ENCODE data around the gene GRIPAP1. TPM values are rescaled to one million over a fixed set of nuclear protein-coding genes. Genes with fewer than 3 reads are reported as not detected.

The GRIPAP1 gene
- total RNA-seq, 1 donor from 2014 or later, result 89.9 TPM

- DNase-seq (ENCODE audit: low spot score, unreplicated experiment), result no peak
- Mint-ChIP-seq H3K27ac (peak overlapping the region; percentile 59), H3K9me3 (ENCODE audit: low read depth) (peaks cover 19% of the 10 kb centered on the region), H3K4me3 (ENCODE audit: low read depth) (no peak overlapping the region), H3K36me3 (ENCODE audit: insufficient read depth) (peaks cover 26% of the 10 kb centered on the region), H3K4me1 (ENCODE audit: low read depth) (peaks cover 7% of the 10 kb centered on the region), H3K27me3 (no peaks in the 10 kb centered on the region)
- TF ChIP-seq CTCF (IDR thresholded peaks at IDR 0.05; ENCODE audit: unreplicated experiment), result no peak
Measured at GRCh38 chrX:48996969-48997368, 5.1 kb downstream of the GRIPAP1 start.

GRCh38 chrX:48992341-48992740 is 9.7 kb downstream of the GRIPAP1 start:
- Mint-ChIP-seq H3K4me3 (ENCODE audit: low read depth) (no peak overlapping the region), H3K36me3 (ENCODE audit: insufficient read depth) (peaks cover 22% of the 10 kb centered on the region), H3K9me3 (ENCODE audit: low read depth) (peaks cover 14% of the 10 kb centered on the region), H3K4me1 (ENCODE audit: low read depth) (no peaks in the 10 kb centered on the region), H3K27ac (no peak overlapping the region), H3K27me3 (no peaks in the 10 kb centered on the region)
- DNase-seq (ENCODE audit: low spot score, unreplicated experiment), result no peak
- TF ChIP-seq CTCF (IDR thresholded peaks at IDR 0.05; ENCODE audit: unreplicated experiment), result no peak

GRCh38 chrX:48989483-48989882 is 12.6 kb downstream of the GRIPAP1 start:
- no peak overlapping the region for H3K27ac Mint-ChIP-seq
- no peak overlapping the region for H3K4me3 Mint-ChIP-seq (ENCODE audit: low read depth)
- no peak for TF ChIP-seq CTCF (IDR thresholded peaks at IDR 0.05; ENCODE audit: unreplicated experiment)
- H3K4me1 Mint-ChIP-seq (ENCODE audit: low read depth), result no peaks in the 10 kb centered on the region
- peaks cover 14% of the 10 kb centered on the region for H3K36me3 Mint-ChIP-seq (ENCODE audit: insufficient read depth)
- no peaks in the 10 kb centered on the region for H3K27me3 Mint-ChIP-seq
- peaks cover 4% of the 10 kb centered on the region for H3K9me3 Mint-ChIP-seq (ENCODE audit: low read depth)
- no peak for DNase-seq (ENCODE audit: low spot score, unreplicated experiment)

GRCh38 chrX:48983896-48984295 is 18.2 kb downstream of the GRIPAP1 start:
- Mint-ChIP-seq H3K4me3 (ENCODE audit: low read depth) (no peak overlapping the region), H3K4me1 (ENCODE audit: low read depth) (no peaks in the 10 kb centered on the region), H3K27me3 (no peaks in the 10 kb centered on the region), H3K36me3 (ENCODE audit: insufficient read depth) (peaks cover 6% of the 10 kb centered on the region), H3K9me3 (ENCODE audit: low read depth) (peaks cover 2% of the 10 kb centered on the region), H3K27ac (no peak overlapping the region)
- TF ChIP-seq CTCF (IDR thresholded peaks at IDR 0.05; ENCODE audit: unreplicated experiment), result no peak
- DNase-seq (ENCODE audit: low spot score, unreplicated experiment), result no peak

GRCh38 chrX:48983081-48983480 is 19.0 kb downstream of the GRIPAP1 start:
- no peaks in the 10 kb centered on the region for H3K27me3 Mint-ChIP-seq
- H3K36me3 Mint-ChIP-seq (ENCODE audit: insufficient read depth), result peaks cover 10% of the 10 kb centered on the region
- H3K27ac Mint-ChIP-seq, result no peak overlapping the region
- TF ChIP-seq CTCF (IDR thresholded peaks at IDR 0.05; ENCODE audit: unreplicated experiment), result no peak
- H3K4me3 Mint-ChIP-seq (ENCODE audit: low read depth), result no peak overlapping the region
- H3K4me1 Mint-ChIP-seq (ENCODE audit: low read depth), result no peaks in the 10 kb centered on the region
- no peak for DNase-seq (ENCODE audit: low spot score, unreplicated experiment)
- H3K9me3 Mint-ChIP-seq (ENCODE audit: low read depth), result peaks cover 6% of the 10 kb centered on the region
